Germinal center (tissue), 1 donor: ENCODE results near the gene SLC25A28.
"Not testable (repeated sequence)": the region's sequence is repeated elsewhere in the genome, so short reads cannot be mapped to it uniquely, and the experiment has no call there.

ENCODE experiments used
- DNase-seq: peaks from one replicate; pipeline ENCODE4 v3.0.0; 2012; ENCODE audit warnings: mixed read lengths, low spot score

The SLC25A28 gene

DNA sequence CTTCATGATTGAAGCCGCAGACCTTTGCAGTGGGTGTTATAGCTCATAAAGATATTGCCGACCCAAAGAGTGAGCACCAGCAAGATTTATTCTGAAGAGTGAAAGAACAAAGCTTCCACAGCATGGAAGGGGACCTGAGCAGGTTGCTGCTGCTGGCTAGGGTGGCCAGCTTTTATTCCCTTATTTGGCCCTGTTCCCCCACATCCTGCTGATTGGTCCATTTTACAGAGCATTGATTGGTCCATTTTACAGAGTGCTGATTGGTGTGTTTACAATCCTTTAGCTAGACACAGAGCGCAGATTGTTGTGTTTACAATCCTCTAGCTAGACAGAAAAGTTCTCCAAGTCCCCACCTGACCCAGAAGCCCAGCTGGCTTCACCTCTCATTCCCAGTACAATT, 4.9 kb upstream of the SLC25A28 start:
- DNase-seq: not testable (repeated sequence)

- no peak for DNase-seq
Measured at GRCh38 chr10:99623919-99624318, 3.7 kb upstream of the SLC25A28 start.

GRCh38 chr10:99621454-99622251, 1.4 kb upstream of the SLC25A28 start:
- DNase-seq: no peak

DNA sequence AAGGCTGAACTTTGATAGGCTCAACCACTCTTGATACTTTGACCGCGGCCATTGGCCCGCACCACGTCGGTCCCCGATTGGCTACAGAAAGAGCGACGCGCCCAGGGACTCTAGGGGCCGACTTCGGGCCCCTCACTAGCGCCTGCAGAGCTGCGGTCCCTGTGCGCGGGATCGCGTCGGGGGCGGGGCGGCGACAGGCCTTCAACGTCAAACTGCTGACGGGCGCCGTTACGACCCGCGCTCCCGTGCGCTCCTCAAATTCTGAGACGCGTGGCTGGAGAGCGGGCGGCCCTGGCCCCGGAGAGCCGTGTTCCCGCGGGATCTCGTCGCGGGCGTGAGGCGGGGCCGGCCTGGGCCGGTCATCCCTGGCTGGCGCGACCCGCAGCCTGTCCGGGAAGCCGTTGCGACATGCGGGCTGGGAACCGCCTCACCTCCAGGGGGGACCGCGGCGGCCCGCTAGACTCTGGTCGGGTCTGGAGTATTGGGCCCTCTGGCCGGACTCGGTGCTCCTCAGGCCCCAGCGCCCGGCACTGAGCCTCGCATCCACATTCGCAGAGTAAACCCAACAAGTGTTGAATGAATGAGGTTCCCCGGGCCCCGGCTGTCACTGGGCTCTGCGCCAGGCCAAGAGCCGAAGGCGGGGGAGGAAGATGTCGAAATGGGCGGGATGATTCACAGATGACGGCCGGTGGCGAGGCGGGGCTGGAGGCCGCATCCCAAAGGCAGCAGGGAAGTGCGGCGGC, 643 bp upstream of the SLC25A28 start:
- peak; percentile 66 for DNase-seq

GRCh38 chr10:99619090-99619800, 994 bp downstream of the SLC25A28 start:
- peak; percentile 39 for DNase-seq

- DNase-seq: no peak
Measured at GRCh38 chr10:99617696-99618095, 2.5 kb downstream of the SLC25A28 start.

DNA sequence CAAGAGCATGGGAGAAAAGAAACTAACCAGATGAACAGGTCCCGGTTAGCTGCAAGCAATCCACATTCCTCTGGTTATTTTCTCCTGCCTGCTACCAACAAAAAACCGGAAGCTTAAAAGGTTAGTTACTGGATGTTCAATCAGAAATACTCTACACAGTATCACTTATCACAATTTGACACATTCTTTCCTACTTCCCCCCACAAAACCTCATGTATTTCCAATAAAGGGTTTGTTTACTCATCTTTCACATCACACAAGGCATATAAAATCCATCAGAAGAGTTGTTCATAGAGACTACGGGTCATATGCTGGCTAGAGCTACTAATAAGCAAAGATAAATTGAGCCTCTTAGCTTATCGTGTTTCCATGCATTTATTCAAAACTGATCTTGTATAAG, 4.8 kb downstream of the SLC25A28 start:
- DNase-seq: no peak

GRCh38 chr10:99612167-99612831, 7.9 kb downstream of the SLC25A28 start:
- DNase-seq: peak; percentile 73

DNA sequence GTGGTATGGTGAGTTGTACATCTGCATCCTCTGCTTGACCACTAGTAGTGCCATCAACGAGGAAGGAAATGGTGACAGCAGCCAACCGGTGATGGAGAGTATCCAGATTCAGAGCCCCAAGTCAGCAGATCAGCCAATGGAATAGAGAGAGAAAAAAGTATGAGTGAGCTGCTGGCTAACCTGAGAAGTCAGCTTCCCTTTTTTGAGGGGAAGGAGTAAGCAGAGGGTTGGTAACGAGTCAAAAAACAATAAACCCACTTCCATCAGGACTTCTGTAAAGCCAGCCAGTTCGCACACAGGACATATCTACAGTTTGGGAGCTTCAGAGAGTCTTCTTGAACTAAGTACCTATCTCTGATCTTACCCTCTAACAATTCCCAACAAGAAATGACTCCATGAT, 8.9 kb downstream of the SLC25A28 start:
- DNase-seq: no peak

- no peak for DNase-seq
Measured at GRCh38 chr10:99610221-99610620, 10.0 kb downstream of the SLC25A28 start.

GRCh38 chr10:99609186-99609585, 11.1 kb downstream of the SLC25A28 start:
- DNase-seq: no peak

DNA sequence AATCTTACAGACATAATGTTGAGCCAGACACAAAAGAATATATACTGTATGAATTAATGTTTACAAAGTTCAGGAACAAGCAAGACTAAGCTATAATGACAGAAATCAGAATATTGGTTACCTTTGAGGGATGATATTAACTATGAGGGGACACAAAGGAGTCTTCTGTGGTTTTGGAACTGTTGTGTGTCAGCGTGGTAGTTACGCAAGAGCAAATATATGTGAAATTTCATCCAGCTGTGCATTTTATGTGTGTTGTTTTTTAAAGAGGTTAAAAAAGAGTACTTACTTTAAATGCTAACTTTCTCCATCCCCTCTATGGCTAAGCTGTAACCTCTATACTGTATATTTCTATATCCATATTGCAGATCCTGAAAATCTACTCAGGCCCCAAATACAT, 14.9 kb downstream of the SLC25A28 start:
- no peak for DNase-seq

DNA sequence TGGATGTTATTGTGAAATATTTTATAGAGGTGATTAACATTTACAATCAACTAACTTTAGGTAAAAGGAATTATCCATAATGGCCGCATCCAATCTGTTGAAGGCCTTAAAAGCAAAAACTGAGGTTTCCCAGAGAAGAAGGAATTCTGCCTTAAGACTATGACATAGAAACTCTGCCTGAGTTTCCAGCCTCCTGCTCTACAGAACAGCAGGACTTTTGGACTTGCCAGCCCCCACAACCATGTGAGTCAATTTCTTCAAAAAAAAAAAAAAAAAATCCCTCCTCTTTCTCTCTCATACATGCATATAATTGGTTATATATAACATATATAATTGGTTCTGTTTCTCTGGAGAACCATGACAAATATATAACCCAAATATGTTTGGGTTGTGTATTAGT, 15.4 kb downstream of the SLC25A28 start:
- DNase-seq: no peak

GRCh38 chr10:99598781-99599509, 21.3 kb downstream of the SLC25A28 start:
- DNase-seq: no peak

DNA sequence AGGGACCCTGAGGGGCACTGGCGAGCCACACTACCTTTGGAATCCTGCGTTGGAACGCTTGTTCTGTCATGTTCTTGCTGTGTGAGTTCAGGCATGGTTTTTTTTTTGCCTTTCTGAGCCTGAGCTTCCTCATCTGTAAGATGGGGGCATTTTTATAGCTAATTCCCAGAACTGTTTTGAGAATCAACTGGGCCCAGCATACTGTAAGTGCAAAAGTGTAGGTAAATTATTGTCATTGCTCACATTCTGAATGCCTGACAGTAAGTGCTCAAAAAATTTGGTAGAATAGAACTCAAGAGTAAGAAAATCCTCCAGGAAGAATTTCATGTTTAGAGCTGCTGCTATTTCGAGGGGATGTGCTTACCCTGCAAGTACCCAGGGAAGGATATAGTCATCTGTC, 22.2 kb downstream of the SLC25A28 start:
- DNase-seq: no peak

DNA sequence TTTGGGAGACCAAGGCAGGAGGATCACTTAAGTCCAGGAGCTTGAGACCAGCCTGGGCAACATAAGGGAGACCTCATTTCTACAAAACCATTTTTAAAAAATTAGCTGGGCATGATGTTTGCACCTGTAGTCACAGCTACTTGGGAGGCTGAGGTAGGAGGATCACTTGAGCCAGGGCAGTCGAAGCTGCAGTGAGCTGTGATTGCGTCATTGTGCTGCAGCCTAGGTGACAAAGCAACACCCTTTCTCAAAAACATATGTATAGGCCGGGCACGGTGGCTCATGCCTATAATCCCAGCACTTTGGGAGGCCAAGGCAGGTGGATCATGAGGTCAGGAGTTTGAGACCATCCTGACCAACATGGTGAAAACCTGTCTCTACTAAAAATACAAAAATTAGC, 23.5 kb downstream of the SLC25A28 start:
- DNase-seq: not testable (repeated sequence)

GRCh38 chr10:99595770-99596465, 24.3 kb downstream of the SLC25A28 start:
- DNase-seq: no peak

DNA sequence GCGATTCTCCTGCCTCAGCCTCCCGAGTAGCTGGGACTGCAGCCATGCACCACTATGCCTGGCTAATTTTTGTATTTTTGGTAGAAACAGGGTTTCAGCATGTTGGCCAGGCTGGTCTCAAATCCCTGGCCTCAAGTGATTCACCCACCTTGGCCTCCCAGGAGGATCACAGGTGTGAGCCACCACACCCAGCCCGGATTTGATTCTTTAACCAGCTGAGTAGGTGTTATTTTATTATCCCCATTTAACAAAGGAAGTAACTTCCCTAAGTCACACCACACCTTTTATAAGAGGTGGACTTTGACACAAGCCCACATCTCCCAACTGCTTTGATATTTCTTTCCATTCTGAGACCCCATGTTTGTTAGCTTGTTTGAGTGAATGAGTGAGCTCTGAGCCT, 25.0 kb downstream of the SLC25A28 start:
- DNase-seq: no peak

GRCh38 chr10:99593312-99593711, 26.9 kb downstream of the SLC25A28 start:
- DNase-seq: no peak

DNA sequence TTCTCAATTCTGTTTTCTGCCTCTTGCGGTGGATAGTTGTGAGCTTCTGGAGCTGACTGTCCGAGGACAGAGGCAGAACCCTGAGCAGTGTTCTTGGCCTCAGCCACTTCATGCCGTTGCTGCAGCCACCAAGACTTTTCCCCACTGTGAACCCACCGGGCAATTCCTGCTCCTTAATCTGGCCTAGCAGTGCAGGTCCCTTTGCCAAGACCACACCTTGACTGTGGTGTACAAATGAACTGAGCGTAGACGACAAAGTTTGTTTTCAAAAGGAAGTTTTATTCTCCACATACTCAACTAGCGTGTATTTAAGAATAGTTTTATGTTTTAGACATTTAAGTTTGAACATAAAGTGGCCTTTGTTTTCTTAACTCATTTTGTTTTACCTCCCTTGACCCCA, 29.4 kb downstream of the SLC25A28 start:
- DNase-seq: no peak

GRCh38 chr10:99583687-99584086, 36.6 kb downstream of the SLC25A28 start:
- no peak for DNase-seq
